GM20000 (cell line): ENCODE data around the gene SPATS2.
A peak's percentile ranks its signal among the peaks of the same experiment; 100 is the strongest.
"Not testable (repeated sequence)": the region's sequence is repeated elsewhere in the genome, so short reads cannot be mapped to it uniquely, and the experiment has no call there.

Source experiments
- DNase-seq: peaks from one replicate; pipeline ENCODE4 v3.0.0; 2012; ENCODE audit warnings: low spot score
- TF ChIP-seq, protein P1 (sequence below): IDR thresholded peaks from 2 replicates; pipeline ENCODE4 v1.5.1; 2012; ENCODE audit warnings: mild to moderate bottlenecking, control low read depth; ENCODE audit errors: extremely low read depth, missing control alignments

SPATS2 gene

DNA sequence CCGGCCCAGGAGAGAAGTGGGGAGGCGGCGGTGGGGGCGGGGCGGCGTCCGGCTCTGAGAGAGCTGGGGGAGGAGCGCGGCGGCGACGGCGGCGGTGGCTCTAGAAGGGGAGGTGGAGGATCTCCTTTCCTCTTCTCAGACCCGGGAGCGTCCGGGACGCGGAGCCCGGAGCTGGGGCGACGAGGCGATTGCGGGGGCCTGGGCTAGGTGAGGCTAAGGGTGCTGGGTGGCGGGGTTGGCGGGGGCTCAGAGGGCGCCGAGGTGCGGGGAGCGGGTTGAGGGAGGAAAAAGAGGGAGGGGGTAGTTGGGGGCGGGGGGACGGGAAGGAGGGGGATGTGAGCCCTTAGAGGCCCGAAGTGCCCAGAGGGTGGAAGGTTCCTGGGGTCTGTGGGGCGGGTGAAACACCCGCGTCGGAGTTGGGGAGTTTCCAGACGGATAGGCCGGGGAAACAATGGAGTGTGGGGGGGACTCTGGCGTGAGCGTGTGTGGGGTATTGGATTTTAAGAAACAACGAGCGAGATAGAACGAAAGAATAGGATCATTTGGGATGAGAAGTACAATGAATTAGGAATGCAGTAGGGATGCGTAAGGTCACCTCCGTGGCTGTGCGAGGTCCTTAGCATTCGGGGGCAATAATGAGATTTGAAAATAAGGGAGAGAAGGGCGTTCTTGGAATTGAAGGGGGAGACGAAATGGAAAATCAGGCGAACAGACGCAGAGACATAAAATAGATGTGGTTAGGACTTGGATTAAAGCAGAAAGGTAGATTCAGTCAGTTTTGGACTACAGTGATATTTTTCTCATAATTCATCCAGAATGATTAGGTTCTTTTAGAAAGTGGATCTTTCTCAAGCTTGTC lies at the start of gene SPATS2:
TSS of gene SPATS2 (plus strand) at position 82 of the 859 bp plus-strand sequence. CDS start 93,551 bp downstream, outside the sequence.
- TF ChIP-seq, protein P1, sequence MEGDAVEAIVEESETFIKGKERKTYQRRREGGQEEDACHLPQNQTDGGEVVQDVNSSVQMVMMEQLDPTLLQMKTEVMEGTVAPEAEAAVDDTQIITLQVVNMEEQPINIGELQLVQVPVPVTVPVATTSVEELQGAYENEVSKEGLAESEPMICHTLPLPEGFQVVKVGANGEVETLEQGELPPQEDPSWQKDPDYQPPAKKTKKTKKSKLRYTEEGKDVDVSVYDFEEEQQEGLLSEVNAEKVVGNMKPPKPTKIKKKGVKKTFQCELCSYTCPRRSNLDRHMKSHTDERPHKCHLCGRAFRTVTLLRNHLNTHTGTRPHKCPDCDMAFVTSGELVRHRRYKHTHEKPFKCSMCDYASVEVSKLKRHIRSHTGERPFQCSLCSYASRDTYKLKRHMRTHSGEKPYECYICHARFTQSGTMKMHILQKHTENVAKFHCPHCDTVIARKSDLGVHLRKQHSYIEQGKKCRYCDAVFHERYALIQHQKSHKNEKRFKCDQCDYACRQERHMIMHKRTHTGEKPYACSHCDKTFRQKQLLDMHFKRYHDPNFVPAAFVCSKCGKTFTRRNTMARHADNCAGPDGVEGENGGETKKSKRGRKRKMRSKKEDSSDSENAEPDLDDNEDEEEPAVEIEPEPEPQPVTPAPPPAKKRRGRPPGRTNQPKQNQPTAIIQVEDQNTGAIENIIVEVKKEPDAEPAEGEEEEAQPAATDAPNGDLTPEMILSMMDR, result no peak
- no peak for DNase-seq

DNA sequence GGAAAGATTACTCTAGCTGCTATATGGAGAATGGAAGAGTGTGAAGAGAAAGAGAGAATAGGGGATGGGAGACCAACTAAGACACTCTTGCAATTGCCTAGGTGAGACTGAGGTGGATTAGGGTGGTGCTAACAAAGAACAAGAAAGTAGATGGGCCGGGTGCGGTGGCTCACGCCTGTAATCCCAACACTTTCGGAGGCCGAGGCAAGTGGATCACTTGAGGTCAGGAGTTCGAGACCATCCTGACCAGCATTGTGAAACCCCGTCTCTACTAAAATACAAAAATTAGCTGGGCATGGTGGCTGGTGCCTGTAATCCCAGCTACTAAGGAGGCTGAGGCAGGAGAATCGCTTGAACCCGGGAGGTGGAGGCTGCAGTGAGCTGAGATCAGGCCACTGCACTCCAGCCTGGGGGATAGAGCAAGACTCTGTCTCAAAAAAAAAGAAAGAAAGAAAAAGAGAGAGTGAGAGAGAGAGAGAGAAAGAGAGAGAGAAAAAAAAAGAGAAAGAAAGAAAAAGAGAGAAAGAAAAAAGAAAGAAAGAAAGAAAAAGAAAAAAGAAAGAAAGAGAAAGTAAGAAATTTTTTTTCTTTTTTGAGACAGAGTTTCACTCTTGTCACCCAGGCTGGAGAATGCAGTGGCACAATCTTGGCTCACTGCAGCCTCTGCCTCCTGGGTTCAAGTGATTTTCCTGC lies 46.7 kb upstream of the SPATS2 start:
- not testable (repeated sequence) for DNase-seq

DNA sequence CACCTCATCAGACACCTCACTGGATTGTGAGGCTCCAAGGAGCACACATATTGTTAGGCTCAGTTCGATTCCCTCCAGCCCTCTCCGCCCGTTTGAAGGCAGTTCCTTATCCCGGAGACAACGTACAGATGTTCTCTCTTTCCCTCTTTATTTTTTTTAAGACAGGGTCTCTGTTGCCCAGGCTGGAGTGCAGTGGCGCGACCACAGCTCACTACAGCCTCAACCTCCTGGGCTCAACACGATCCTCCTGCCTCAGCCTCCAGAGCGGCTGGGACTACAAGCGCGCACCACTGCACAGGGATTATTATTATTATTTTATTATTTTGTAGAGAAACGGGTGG lies 44.9 kb upstream of the SPATS2 start:
- TF ChIP-seq, protein P1, result no peak
- no peak for DNase-seq

DNA sequence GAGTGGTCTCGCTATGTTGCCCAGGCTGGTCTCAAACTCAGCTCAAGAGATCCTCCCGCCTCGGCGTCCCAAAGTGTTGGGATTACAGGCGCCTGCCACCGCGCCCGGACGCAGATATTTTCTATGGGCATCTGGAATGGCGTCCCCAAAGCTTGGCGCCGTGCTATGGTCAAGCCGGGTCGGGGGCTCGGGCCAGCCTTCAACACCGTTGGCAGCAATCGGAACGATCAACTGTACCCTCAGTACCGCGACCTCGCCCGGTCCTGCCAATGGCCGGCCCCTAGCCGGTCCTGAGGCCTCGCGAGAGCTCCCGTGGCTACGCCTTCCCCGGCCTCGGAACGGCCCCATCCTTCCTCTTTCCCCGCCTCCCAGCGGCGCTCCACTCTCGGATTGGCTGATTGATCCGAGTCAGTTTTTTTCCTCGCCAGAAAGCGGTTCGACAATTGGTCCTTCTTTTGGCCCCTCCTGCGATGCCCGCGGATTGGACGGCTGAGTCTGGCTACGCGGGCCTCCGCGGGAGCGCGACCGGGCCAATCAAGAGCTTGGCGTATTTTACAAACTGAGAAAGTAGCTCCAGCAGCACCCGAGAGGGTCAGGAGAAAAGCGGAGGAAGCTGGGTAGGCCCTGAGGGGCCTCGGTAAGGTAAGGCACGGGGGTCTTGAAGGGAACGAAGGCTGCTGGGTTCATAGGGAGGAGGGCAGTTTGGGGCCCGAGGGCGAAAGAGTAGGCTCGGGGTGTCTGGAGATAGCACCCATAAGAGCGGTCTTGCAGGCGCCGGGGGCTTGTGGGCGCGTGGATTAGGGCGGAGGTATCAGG lies 44.3 kb upstream of the SPATS2 start, which contains the start of gene TROAP:
TSS of gene TROAP (plus strand) at position 548 of the 816 bp plus-strand sequence. CDS start 354 bp downstream, outside the sequence.
- TF ChIP-seq, protein P1, result no peak
- peak; percentile 98 for DNase-seq

DNA sequence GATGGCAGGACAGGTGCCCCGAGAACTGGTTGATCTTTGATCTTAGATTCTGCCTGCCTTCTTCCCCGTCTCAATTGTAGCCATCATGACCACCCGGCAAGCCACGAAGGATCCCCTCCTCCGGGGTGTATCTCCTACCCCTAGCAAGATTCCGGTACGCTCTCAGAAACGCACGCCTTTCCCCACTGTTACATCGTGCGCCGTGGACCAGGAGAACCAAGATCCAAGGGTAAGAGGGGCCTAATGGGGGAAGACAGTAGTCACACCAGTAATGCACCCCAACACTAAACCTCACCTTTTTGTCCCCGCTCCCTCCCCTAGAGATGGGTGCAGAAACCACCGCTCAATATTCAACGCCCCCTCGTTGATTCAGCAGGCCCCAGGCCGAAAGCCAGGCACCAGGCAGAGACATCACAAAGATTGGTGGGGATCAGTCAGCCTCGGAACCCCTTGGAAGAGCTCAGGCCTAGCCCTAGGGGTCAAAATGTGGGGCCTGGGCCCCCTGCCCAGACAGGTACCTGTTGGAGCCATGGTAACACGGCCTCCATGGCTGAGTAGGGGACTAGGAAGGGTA lies 43.7 kb upstream of the SPATS2 start:
- DNase-seq, result peak; percentile 19
- TF ChIP-seq, protein P1, result no peak

DNA sequence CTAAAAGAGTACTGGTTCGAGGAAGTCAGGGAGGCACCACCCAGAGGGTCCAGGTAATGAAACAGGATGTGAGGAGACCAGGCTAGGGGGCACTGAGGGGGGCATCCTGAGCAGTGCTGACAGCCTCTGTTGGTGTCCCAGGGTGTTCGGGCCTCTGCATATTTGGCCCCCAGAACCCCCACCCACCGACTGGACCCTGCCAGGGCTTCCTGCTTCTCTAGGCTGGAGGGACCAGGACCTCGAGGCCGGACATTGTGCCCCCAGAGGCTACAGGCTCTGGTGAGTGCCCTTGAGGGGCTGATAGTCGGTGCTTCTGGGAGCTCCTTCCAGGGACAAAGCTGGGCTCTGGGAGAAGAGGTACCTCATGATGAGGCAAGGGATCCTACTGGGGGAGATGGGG lies 41.7 kb upstream of the SPATS2 start:
- TF ChIP-seq, protein P1, result no peak
- no peak for DNase-seq

DNA sequence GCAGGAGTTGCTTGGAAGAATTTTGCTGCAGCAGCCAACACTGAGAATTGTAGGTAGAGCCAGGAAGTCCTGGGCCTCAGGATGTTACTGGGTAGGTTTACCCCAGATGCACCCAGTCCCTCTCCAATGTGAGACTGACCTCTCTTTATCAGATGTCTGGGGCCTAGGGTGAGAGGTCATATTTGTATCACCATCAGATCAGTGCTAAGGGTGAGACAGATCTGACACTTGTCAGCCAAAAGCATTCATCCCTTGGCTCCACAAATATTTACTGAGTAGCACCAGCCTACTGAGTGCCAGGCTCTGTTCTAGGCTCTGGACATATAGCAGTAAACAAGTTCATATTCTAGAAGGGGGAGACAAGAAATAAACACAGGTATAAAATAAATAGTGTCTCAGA lies 39.9 kb upstream of the SPATS2 start:
- no peak for DNase-seq
- TF ChIP-seq, protein P1, result no peak
